GM18499 (cell line): ENCODE measurements around the gene ANXA9.

Experiments used
- ATAC-seq: cut with Tn5 transposase; IDR thresholded peaks from one replicate; pipeline ENCODE4 v1.9.1; 2021; ENCODE audit warnings: moderate number of reproducible peaks; ENCODE audit not compliant: insufficient read depth, unreplicated experiment

Gene ANXA9

GRCh38 chr1:151037032-151037431 lies 54.9 kb downstream of the ANXA9 start:
- no peak for ATAC-seq

- no peak for ATAC-seq
Measured at GRCh38 chr1:151039521-151039920, 57.4 kb downstream of the ANXA9 start.

DNA sequence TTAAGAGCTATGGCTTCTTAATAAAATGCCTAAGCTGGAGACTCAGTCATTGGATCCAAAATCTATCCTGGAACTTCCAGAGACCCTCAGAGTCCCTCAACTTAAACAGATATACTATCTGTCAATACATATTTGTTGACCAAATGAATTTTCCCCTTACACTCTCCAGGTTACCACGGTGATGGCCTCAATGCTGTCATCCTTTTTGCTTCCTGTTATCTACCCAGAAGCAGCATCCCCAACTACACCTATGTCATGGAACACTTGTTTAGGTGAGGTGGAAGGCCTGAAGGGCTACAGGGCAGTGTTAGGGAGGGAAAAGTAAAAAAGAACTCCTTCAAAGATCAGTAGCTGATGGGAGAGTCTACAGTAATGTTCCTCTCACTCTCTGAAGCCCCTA lies 61.1 kb downstream of the ANXA9 start:
- no peak for ATAC-seq
